ENCODE data around the gene RHOA. TPM values are rescaled to one million over a fixed set of nuclear protein-coding genes. Genes with fewer than 3 reads are reported as not detected.

RHOA gene
- total and polyA plus RNA-seq, 2 of the 13 experiments (the other 11 are each of a cell fraction or from before 2014, with no cell fraction given), result 131 to 177 TPM

- in situ Hi-C loops (cut with HindIII; ENCODE audit: extremely low pct_ligation_motif_present, low pct_unique_long_range_greater_than_20kb), result no loop called here
- POLR2A ChIA-PET, result interaction anchor here (1.6 to 5.3 kb wide), 2 partner anchors 13 to 18 kb away, joined by 4 to 50 read pairs; partner anchors contain the start of gene USP4
- Histone ChIP-seq H3K4me1 (ENCODE audit: insufficient read depth, low read length) (peaks cover 64% of the 10 kb centered on the region), H3K9ac (ENCODE audit: insufficient read depth, low read depth, low read length) (no peak overlapping the region), H4K20me1 (ENCODE audit: insufficient read depth, low read length) (no peaks in the 10 kb centered on the region), H3K79me2 (ENCODE audit: insufficient read depth, low read length) (peaks cover 14% of the 10 kb centered on the region), H3K27me3 (ENCODE audit: control insufficient read depth in 1 of 2, insufficient read depth in 2 of 2, low read length in 2 of 2) (no peaks in the 10 kb centered on the region), H3K4me3 (replicated peaks in 1 of 3; ENCODE audit: insufficient read depth in 1 of 3, low read depth in 2 of 3, low read length in 3 of 3) (no peak overlapping the region), H3K27ac (ENCODE audit: extremely low read length, insufficient read depth, low read length) (no peak overlapping the region), H3K9me3 (ENCODE audit: low read length) (no peaks in the 10 kb centered on the region), H3K4me2 (ENCODE audit: low read depth, low read length) (no peak overlapping the region), H3K36me3 (replicated peaks in 1 of 2; ENCODE audit: control insufficient read depth in 1 of 2, insufficient read depth in 2 of 2, low read length in 2 of 2) (peaks cover 0 to 2% of the 10 kb centered on the region in 2 experiments; a peak in 3 of 5 replicates), H2AFZ (ENCODE audit: low read length) (no peak overlapping the region)
- no TSS peak for BruUV-seq (replicated peaks)
- CTCF ChIA-PET (ENCODE audit: low intra/inter-chr PET ratio, low total read pairs), result no interaction called here
- ATAC-seq, result no peak
- intact Hi-C loops (cut with micrococcal nuclease; ENCODE audit: unreplicated experiment), result no loop called here
- 89% methylated on average over 5 of the region's 5 CpGs for WGBS (ENCODE audit: low lambda C conversion rate)
- no peak for TF ChIP-seq ZNF816 (CRISPR knock-in tag; IDR thresholded peaks at IDR 0.05; ENCODE audit: borderline replicate concordance)
- no peak for TF ChIP-seq NCOA5 (CRISPR knock-in tag; IDR thresholded peaks at IDR 0.05)
- TF ChIP-seq ZZZ3 (CRISPR knock-in tag; IDR thresholded peaks at IDR 0.05; ENCODE audit: borderline replicate concordance), result no peak
- no peak for TF ChIP-seq ATF7 (IDR thresholded peaks at IDR 0.05)
- TF ChIP-seq ATF7 (CRISPR knock-in tag; IDR thresholded peaks at IDR 0.05), result no peak
- TF ChIP-seq ZNF740 (CRISPR knock-in tag; IDR thresholded peaks at IDR 0.05), result no peak
- no peak for TF ChIP-seq SMAD9 (CRISPR knock-in tag; IDR thresholded peaks at IDR 0.05)
- TF ChIP-seq PCBP2 (optimal IDR thresholded peaks at IDR 0.05; ENCODE audit: low read depth, low read length, poor library complexity, severe bottlenecking), result no peak
- TF ChIP-seq SCMH1 (CRISPR knock-in tag; IDR thresholded peaks at IDR 0.05; ENCODE audit: borderline replicate concordance), result no peak
- no peak for TF ChIP-seq ZNF350 (CRISPR knock-in tag; IDR thresholded peaks at IDR 0.05; ENCODE audit: borderline replicate concordance, low read depth)
- no peak for DNase-seq (ENCODE audit: low spot score)
- FAIRE-seq, result no peak
Measured at GRCh38 chr3:49352890-49353421, 58.8 kb downstream of the RHOA start.
